IMR-90 (cell line): ENCODE measurements around the gene CPSF7.

Experiments
- CEBPB ChIP-seq: IDR thresholded peaks from 2 replicates; pipeline ENCODE4 v1.6.1; 2012; ENCODE audit warnings: low read depth, low read length, improper control_type of control experiment
- CTCF ChIP-seq: conservative IDR thresholded peaks from 2 replicates; pipeline ENCODE4 v1.5.1; 2012; ENCODE audit warnings: mild to moderate bottlenecking, low read depth, low read length, improper control_type of control experiment
- POLR2A ChIP-seq: IDR thresholded peaks from 2 replicates; pipeline ENCODE4 v1.6.1; 2012; ENCODE audit warnings: mild to moderate bottlenecking, low read depth, low read length
- RAD21 ChIP-seq: IDR thresholded peaks from 2 replicates; pipeline ENCODE4 v1.6.1; 2012; ENCODE audit warnings: low read length, improper control_type of control experiment

GRCh38 chr11:61357894-61358239 lies 71.9 kb downstream of the CPSF7 start:
- no peak for TF ChIP-seq CEBPB
- TF ChIP-seq CTCF, result no peak
- no peak for TF ChIP-seq POLR2A
- TF ChIP-seq RAD21, result no peak
